Vagina (tissue), 2 donors: ENCODE data around the gene MEF2D. TPM values are rescaled to one million over a fixed set of nuclear protein-coding genes. Genes with fewer than 3 reads are reported as not detected.

Source experiments
- DNase-seq, 2 donors: peaks; one replicate each; pipeline ENCODE4 v3.0.0-alpha.2; 2017; ENCODE audit errors: extremely low spot score in 2 of 2
- H3K27ac ChIP-seq: fragments of 200-600 bp; sonication (generic); one replicate; pipeline ENCODE4 v1.5.1; 2019
- H3K27me3 ChIP-seq: fragments of 200-600 bp; sonication (generic); one replicate; pipeline ENCODE4 v1.5.1; 2019
- H3K36me3 ChIP-seq, 2 donors: fragments of 200-600 bp; sonication (generic); one replicate each; pipeline ENCODE4 v1.5.1; 2017 to 2019
- H3K4me1 ChIP-seq: fragments of 200-600 bp; sonication (generic); one replicate; pipeline ENCODE4 v1.5.1; 2019
- H3K4me3 ChIP-seq, 2 donors: fragments of 200-600 bp; sonication (generic); 1 replicate in 1 of 2; 2 replicates in 1 of 2; pipeline ENCODE4 v1.5.1; 2016 to 2019
- H3K9me3 ChIP-seq: fragments of 200-600 bp; sonication (generic); one replicate; pipeline ENCODE4 v1.5.1; 2019
- CTCF ChIP-seq, 3 experiments: fragments of 450-650 bp in 2 of 3; fragments of 200-600 bp in 1 of 3; sonication (generic) in 1 of 3; IDR thresholded peaks; one replicate each; pipeline ENCODE4 v1.5.1; 2017 to 2019; ENCODE audit warnings: antibody characterized with exemption in 3 of 3, mild to moderate bottlenecking in 2 of 3, moderate library complexity in 2 of 3
- POLR2A ChIP-seq, 2 donors: fragments of 450-650 bp; IDR thresholded peaks; one replicate each; pipeline ENCODE4 v1.6.1; 2017; ENCODE audit warnings: antibody characterized with exemption in 2 of 2, mild to moderate bottlenecking in 2 of 2, moderate library complexity in 2 of 2
- POLR2AphosphoS5 ChIP-seq, 2 donors: sonication (generic); formaldehyde crosslinking; IDR thresholded peaks; one replicate each; pipeline ENCODE4 v1.9.0; 2017; ENCODE audit warnings: antibody characterized with exemption in 2 of 2, mild to moderate bottlenecking in 2 of 2, low read depth in 1 of 2; ENCODE audit not compliant: insufficient read depth in 1 of 2
- intact Hi-C: fragments of 100-400 bp; cut with DNase I; formaldehyde crosslinking; loops from one replicate; pipeline ENCODE4 v1.15.1; 2023
- total RNA-seq: library from RNA; depleted of rRNA; stranded (reverse); fragments of >200 nt; gene quantifications from one replicate; pipeline ENCODE4 v1.2.3, GENCODE V29; 2016

MEF2D gene
- total RNA-seq, 1 donor from 2014 or later: 33.9 TPM

GRCh38 chr1:156483397-156483796 lies 17.2 kb downstream of the MEF2D start:
- intact Hi-C loops: no loop called here

GRCh38 chr1:156482276-156482675 lies 18.3 kb downstream of the MEF2D start:
- intact Hi-C loops: no loop called here
- H3K27me3 ChIP-seq: no peaks in the 10 kb centered on the region
- H3K36me3 ChIP-seq: peaks cover 0 to 53% of the 10 kb centered on the region in 2 donors
- H3K27ac ChIP-seq: no peak overlapping the region
- H3K4me3 ChIP-seq: no peak overlapping the region
- peaks cover 75% of the 10 kb centered on the region for H3K4me1 ChIP-seq
- TF ChIP-seq POLR2AphosphoS5 (IDR thresholded peaks at IDR 0.05; ENCODE audit: insufficient read depth in 1 of 2, low read depth in 1 of 2) (no peak), POLR2A (IDR thresholded peaks at IDR 0.05) (no peak), CTCF (IDR thresholded peaks at IDR 0.05) (no peak)
- no peak for DNase-seq
- no peaks in the 10 kb centered on the region for H3K9me3 ChIP-seq

More at GRCh38 chr1:156483397-156483796, 17.2 kb downstream of the MEF2D start:
- peaks cover 75% of the 10 kb centered on the region for H3K4me1 ChIP-seq
- no peaks in the 10 kb centered on the region for H3K9me3 ChIP-seq
- no peaks in the 10 kb centered on the region for H3K27me3 ChIP-seq
- TF ChIP-seq CTCF (IDR thresholded peaks at IDR 0.05): no peak
- TF ChIP-seq POLR2AphosphoS5 (IDR thresholded peaks at IDR 0.05; ENCODE audit: insufficient read depth in 1 of 2, low read depth in 1 of 2): no peak
- no peak for TF ChIP-seq POLR2A (IDR thresholded peaks at IDR 0.05)
- H3K4me3 ChIP-seq: no peak overlapping the region
- DNase-seq: no peak
- H3K36me3 ChIP-seq: peaks cover 0 to 48% of the 10 kb centered on the region in 2 donors
- H3K27ac ChIP-seq: peak overlapping the region; percentile 48

- Histone ChIP-seq H3K9me3 (no peaks in the 10 kb centered on the region), H3K4me1 (peaks cover 75% of the 10 kb centered on the region), H3K27ac (peak overlapping the region; percentile 94), H3K27me3 (no peaks in the 10 kb centered on the region), H3K36me3 (peaks cover 0 to 60% of the 10 kb centered on the region in 2 donors), H3K4me3 (no peak overlapping the region)
- intact Hi-C loops: no loop called here
- no peak for TF ChIP-seq CTCF (IDR thresholded peaks at IDR 0.05)
- TF ChIP-seq POLR2AphosphoS5 (IDR thresholded peaks at IDR 0.05; ENCODE audit: insufficient read depth in 1 of 2, low read depth in 1 of 2): no peak
- no peak for TF ChIP-seq POLR2A (IDR thresholded peaks at IDR 0.05)
- DNase-seq: no peak
These were observed 19.0 kb downstream of the MEF2D start for GRCh38 chr1:156481527-156481926.

- intact Hi-C loops: no loop called here
- Histone ChIP-seq H3K27me3 (no peaks in the 10 kb centered on the region), H3K36me3 (peaks cover 0 to 68% of the 10 kb centered on the region in 2 donors), H3K4me3 (no peak overlapping the region), H3K4me1 (peaks cover 74% of the 10 kb centered on the region), H3K9me3 (no peaks in the 10 kb centered on the region), H3K27ac (peak overlapping the region; percentile 94)
- no peak for TF ChIP-seq POLR2A (IDR thresholded peaks at IDR 0.05)
- TF ChIP-seq CTCF (IDR thresholded peaks at IDR 0.05): peak in 2 of 3 experiments; percentile 40 to 49
- TF ChIP-seq POLR2AphosphoS5 (IDR thresholded peaks at IDR 0.05; ENCODE audit: insufficient read depth in 1 of 2, low read depth in 1 of 2): peak in 1 of 2 donors; percentile 54
- DNase-seq: no peak
These were observed 20.0 kb downstream of the MEF2D start for GRCh38 chr1:156480411-156481192.

- peaks cover 68% of the 10 kb centered on the region for H3K4me1 ChIP-seq
- intact Hi-C loops: no loop called here
- no peak for DNase-seq
These were observed 20.6 kb downstream of the MEF2D start for GRCh38 chr1:156480016-156480370.

More at GRCh38 chr1:156480016-156480370, 20.6 kb downstream of the MEF2D start:
- H3K36me3 ChIP-seq: peaks cover 0 to 70% of the 10 kb centered on the region in 2 donors
- H3K27ac ChIP-seq: peak overlapping the region; percentile 94
- TF ChIP-seq POLR2AphosphoS5 (IDR thresholded peaks at IDR 0.05; ENCODE audit: insufficient read depth in 1 of 2, low read depth in 1 of 2): no peak
- no peak for TF ChIP-seq POLR2A (IDR thresholded peaks at IDR 0.05)
- TF ChIP-seq CTCF (IDR thresholded peaks at IDR 0.05): no peak
- no peaks in the 10 kb centered on the region for H3K9me3 ChIP-seq
- no peak overlapping the region for H3K4me3 ChIP-seq
- H3K27me3 ChIP-seq: no peaks in the 10 kb centered on the region
